Cardiac muscle cell (in vitro differentiated cells and primary cell): Measurements from ENCODE around the gene XPO4. TPM values are rescaled to one million over a fixed set of nuclear protein-coding genes. Genes with fewer than 3 reads are reported as not detected.

Experiments used
- DNase-seq, 2 donors: peaks; one replicate each; pipeline versions ENCODE4 v3.0.0 to v3.0.0-alpha.2; 2010 to 2017; ENCODE audit warnings: low read depth in 1 of 2, low spot score in 1 of 2
- H3K27ac ChIP-seq: fragments of 200-600 bp; sonication (generic); 2 replicates; pipeline ENCODE4 v1.5.1; 2016
- H3K27me3 ChIP-seq: fragments of 200-600 bp; sonication (generic); 2 replicates; pipeline ENCODE4 v1.6.0; 2016; ENCODE audit warnings: control low read depth
- H3K36me3 ChIP-seq: fragments of 200-600 bp; sonication (generic); 2 replicates; pipeline ENCODE4 v1.5.1; 2016; ENCODE audit warnings: control low read depth
- H3K4me1 ChIP-seq: fragments of 200-600 bp; sonication (generic); 2 replicates; pipeline ENCODE4 v1.8.1; 2017; ENCODE audit warnings: low read depth, mild to moderate bottlenecking, mixed run types
- H3K4me3 ChIP-seq: fragments of 200-600 bp; sonication (generic); 2 replicates; pipeline ENCODE4 v1.5.1; 2016; ENCODE audit warnings: mild to moderate bottlenecking
- H3K9me3 ChIP-seq: fragments of 200-600 bp; sonication (generic); 2 replicates; pipeline ENCODE4 v1.5.1; 2017; ENCODE audit warnings: low read depth, mild to moderate bottlenecking, control low read depth
- polyA plus RNA-seq: library from polyadenylated mRNA; unstranded; fragments of >200 nt; fragmentation: Nextera tagmentation; extraction: Ambion mirVana; gene quantifications from 2 replicates; pipeline ENCODE4 v1.2.1, GENCODE V29; 2016
- total RNA-seq: library from RNA; depleted of rRNA; stranded (reverse); fragments of >200 nt; gene quantifications from 2 replicates; pipeline ENCODE4 v1.2.3, GENCODE V29; 2016
- TF ChIP-seq, protein P1 (sequence below): IDR thresholded peaks from 2 replicates; pipeline ENCODE4 v1.5.1; 2012; ENCODE audit warnings: low read depth, mild to moderate bottlenecking, low read length

The XPO4 gene
- total and polyA plus RNA-seq, 2 experiments from 2014 or later, result 51.8 to 177 TPM

DNA sequence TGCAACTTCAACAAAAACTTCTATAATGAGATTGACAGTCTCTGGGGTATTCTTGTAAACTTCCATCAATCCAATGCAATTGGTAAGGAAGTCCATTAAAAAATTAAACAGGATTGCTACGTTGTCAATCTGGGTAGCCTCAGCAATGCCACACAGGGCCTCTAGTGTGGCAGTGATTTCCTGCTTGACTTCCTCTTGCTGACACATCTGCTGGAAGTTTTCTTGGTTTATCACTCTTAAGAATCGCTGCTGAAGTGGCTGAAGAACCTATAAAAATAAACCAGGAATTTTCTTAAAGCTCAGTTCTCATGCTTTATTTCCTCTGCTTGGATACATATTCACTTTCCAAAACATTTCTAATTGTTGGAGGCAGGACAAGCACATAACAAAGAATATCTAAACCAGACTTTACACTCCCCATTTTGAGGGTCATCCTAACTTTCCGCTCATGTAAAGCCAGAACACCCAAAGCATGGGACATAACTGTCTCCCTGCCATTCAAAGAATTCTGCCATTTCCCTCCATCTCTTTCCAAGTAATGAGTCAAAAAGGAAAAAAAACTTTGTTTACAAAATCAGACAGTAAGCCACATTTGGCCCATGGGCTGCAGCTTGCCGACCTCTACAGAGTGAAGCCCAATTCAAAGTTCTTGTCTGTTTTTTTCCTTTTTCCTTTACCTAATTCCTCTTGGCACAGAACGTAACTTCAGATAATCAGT, 105.6 kb downstream of the XPO4 start:
- Histone ChIP-seq H3K4me1 (peaks cover 34% of the 10 kb centered on the region), H3K27ac (peak overlapping the region; percentile 75), H3K27me3 (no peaks in the 10 kb centered on the region), H3K9me3 (no peaks in the 10 kb centered on the region), H3K4me3 (no peak overlapping the region), H3K36me3 (peaks cover 87% of the 10 kb centered on the region)
- DNase-seq, result no peak
- TF ChIP-seq, protein P1, sequence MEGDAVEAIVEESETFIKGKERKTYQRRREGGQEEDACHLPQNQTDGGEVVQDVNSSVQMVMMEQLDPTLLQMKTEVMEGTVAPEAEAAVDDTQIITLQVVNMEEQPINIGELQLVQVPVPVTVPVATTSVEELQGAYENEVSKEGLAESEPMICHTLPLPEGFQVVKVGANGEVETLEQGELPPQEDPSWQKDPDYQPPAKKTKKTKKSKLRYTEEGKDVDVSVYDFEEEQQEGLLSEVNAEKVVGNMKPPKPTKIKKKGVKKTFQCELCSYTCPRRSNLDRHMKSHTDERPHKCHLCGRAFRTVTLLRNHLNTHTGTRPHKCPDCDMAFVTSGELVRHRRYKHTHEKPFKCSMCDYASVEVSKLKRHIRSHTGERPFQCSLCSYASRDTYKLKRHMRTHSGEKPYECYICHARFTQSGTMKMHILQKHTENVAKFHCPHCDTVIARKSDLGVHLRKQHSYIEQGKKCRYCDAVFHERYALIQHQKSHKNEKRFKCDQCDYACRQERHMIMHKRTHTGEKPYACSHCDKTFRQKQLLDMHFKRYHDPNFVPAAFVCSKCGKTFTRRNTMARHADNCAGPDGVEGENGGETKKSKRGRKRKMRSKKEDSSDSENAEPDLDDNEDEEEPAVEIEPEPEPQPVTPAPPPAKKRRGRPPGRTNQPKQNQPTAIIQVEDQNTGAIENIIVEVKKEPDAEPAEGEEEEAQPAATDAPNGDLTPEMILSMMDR, result no peak

DNA sequence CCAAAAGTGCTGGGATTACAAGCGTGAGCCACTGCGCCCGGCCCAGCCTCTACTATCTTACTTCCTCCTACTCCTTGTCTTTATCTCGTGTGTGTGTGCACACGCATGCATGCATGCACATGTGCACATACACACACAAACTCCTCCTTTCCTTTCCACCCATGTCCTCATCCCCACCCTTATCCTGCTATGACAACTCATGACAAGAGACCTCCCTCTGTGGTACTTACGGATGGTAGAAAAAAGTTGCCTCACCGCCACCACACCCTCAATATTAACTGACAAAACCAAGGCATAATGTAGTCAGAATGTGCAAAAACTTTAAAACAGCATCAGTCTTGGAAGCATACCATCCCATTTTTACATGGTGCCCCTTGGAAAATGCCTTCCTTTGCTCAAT, 112.9 kb downstream of the XPO4 start:
- TF ChIP-seq, protein P1, result no peak
- Histone ChIP-seq H3K27ac (peak overlapping the region; percentile 19), H3K36me3 (peaks cover 86% of the 10 kb centered on the region), H3K9me3 (no peaks in the 10 kb centered on the region), H3K4me1 (no peaks in the 10 kb centered on the region), H3K27me3 (no peaks in the 10 kb centered on the region), H3K4me3 (no peak overlapping the region)
- no peak for DNase-seq

DNA sequence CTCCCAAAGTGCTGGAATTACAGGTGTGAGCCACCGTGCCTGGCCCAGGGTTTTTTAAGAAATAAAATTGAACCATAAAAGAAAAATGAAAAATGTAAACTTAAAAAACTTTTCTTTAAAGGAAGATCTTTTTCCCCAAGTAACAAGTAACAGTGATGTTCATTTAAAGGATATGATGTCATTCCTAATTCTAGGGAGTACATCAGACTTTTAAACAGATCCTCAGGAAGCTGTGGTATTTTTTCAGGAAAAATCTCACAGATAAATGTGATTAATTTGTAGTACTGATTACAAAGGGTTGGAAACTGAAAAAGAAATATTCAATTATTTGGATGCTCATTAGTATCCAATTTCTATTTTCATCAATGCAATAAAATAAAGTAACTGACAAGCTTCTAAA, 114.2 kb downstream of the XPO4 start:
- TF ChIP-seq, protein P1, result no peak
- H3K4me1 ChIP-seq, result no peaks in the 10 kb centered on the region
- no peak for DNase-seq
- H3K27ac ChIP-seq, result no peak overlapping the region
- no peaks in the 10 kb centered on the region for H3K27me3 ChIP-seq
- no peak overlapping the region for H3K4me3 ChIP-seq
- peaks cover 82% of the 10 kb centered on the region for H3K36me3 ChIP-seq
- H3K9me3 ChIP-seq, result no peaks in the 10 kb centered on the region

DNA sequence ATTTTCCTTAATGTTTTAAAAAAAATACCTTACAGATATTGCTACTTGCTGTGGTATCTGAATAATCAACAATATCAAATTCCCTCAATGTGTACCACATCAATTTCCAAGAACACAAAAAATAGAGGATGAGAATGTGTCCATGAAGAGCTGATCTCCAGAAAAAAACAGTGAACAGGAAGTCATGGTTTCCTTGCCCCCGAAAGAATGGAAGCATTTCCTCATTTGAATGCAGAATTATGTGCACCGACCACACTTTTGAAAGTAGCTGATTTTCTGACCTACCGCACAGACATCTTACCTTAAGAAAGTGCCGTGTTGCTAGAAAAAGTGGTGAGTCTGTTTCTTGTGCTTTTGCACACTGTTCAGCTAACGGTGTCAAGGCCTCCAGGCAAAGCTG, 115.4 kb downstream of the XPO4 start:
- H3K36me3 ChIP-seq, result peaks cover 86% of the 10 kb centered on the region
- no peaks in the 10 kb centered on the region for H3K27me3 ChIP-seq
- DNase-seq, result no peak
- no peaks in the 10 kb centered on the region for H3K4me1 ChIP-seq
- TF ChIP-seq, protein P1, result no peak
- no peak overlapping the region for H3K4me3 ChIP-seq
- no peaks in the 10 kb centered on the region for H3K9me3 ChIP-seq
- H3K27ac ChIP-seq, result peak overlapping the region; percentile 55

DNA sequence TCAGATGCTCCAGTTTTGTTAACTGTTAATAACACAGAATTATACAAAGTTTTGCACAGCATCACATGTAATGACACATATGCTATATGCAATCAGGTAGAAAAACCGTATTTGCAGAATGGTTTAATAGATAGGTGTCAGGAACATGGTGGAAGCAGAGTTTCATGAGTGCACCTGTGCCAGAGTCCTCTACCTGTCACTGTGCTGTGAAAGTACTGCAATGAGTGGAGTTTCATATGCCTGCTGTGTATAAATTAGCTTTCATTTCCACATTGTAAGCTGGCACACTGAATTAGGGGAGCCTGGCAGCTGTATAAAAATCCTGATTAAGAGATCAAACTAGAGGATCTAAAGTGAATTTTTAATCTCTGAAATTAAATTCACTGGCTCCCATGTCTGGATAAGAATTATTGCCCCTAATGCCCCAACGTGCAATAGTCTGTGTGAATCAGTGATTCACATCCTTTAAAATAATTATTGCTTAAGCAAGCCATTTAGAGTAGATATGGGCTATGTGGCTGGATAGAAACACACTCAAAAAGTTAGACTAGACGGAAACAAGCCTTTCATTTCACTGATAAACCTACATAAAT, 120.3 kb downstream of the XPO4 start:
- peak overlapping the region; percentile 74 for H3K27ac ChIP-seq
- DNase-seq, result no peak
- H3K4me1 ChIP-seq, result no peaks in the 10 kb centered on the region
- H3K36me3 ChIP-seq, result peaks cover 70% of the 10 kb centered on the region
- TF ChIP-seq, protein P1, result no peak
- no peaks in the 10 kb centered on the region for H3K27me3 ChIP-seq
- H3K9me3 ChIP-seq, result no peaks in the 10 kb centered on the region
- no peak overlapping the region for H3K4me3 ChIP-seq
